Measurements from ENCODE around the gene SMIM17. TPM values are rescaled to one million over a fixed set of nuclear protein-coding genes. Genes with fewer than 3 reads are reported as not detected.

Gene SMIM17
- total and polyA plus RNA-seq, 2 experiments from 2014 or later = 0.63 TPM; not detected in 1

DNA sequence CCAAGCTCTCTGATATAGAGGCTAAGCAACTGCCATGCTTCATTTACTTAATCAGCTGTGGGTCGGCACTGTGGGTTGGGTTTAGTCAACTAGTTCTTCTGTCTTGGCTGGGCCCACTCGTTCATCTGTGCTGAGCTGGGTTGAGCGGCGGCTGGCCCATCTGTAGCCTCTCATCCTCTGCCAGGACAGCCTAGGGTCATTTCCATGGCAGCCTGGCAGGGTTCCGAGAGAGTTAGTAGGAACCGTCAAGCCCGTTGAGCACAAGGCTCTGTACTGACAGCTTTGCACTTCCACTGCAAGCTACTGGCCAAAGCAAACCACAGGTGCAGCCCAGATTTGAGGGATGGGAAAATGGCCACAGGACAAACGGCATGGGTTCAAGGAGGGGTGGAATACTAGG, 35.2 kb downstream of the SMIM17 start:
- Histone ChIP-seq H3F3A (replicated peaks; ENCODE audit: low read depth) (no peaks in the 10 kb centered on the region), H3K27me3 (ENCODE audit: insufficient read depth) (no peaks in the 10 kb centered on the region), H3K36me3 (ENCODE audit: insufficient read depth) (peaks cover 3% of the 10 kb centered on the region; the same call in 1 of the 2 replicates), H3K27ac (ENCODE audit: low read depth) (no peak overlapping the region), H3K9me2 (ENCODE audit: insufficient read depth) (no peaks in the 10 kb centered on the region), H4K20me1 (replicated peaks; ENCODE audit: insufficient read depth) (no peaks in the 10 kb centered on the region), H3K4me3 (no peak overlapping the region), H3K4me2 (no peak overlapping the region), H3K4me1 (ENCODE audit: insufficient read depth) (no peaks in the 10 kb centered on the region), H3K79me2 (replicated peaks; ENCODE audit: insufficient read depth) (no peaks in the 10 kb centered on the region), H2AFZ (no peak overlapping the region)
- DNase-seq (ENCODE audit: low spot score) (no peak), ATAC-seq (no peak)
- Mint-ChIP-seq H3K36me3 (ENCODE audit: low read depth) (peaks cover 27% of the 10 kb centered on the region), H3K4me3 (no peak overlapping the region), H3K27me3 (ENCODE audit: insufficient read depth, low read depth, poor library complexity) (peaks cover 2% of the 10 kb centered on the region), H3K4me1 (no peaks in the 10 kb centered on the region), H3K27ac (no peak overlapping the region), H3K9me3 (peaks cover 94% of the 10 kb centered on the region)
- no peak for TF ChIP-seq POLR2AphosphoS5 (IDR thresholded peaks at IDR 0.05; ENCODE audit: low read depth)

GRCh38 chr19:56681702-56682101, 38.7 kb downstream of the SMIM17 start:
- TF ChIP-seq EZH2phosphoT487 (IDR thresholded peaks at IDR 0.05; ENCODE audit: unreplicated experiment) = no peak
- no peak for TF ChIP-seq ETS1 (IDR thresholded peaks at IDR 0.05)
- no peak for TF ChIP-seq JUNB (IDR thresholded peaks at IDR 0.05; ENCODE audit: unreplicated experiment)
- no peak for TF ChIP-seq ZNF331 (CRISPR knock-in tag; IDR thresholded peaks at IDR 0.05; ENCODE audit: low read depth)
- TF ChIP-seq CTCF (conservative IDR thresholded peaks at IDR 0.05; ENCODE audit: low read depth in 2 of 2) = no peak

DNA sequence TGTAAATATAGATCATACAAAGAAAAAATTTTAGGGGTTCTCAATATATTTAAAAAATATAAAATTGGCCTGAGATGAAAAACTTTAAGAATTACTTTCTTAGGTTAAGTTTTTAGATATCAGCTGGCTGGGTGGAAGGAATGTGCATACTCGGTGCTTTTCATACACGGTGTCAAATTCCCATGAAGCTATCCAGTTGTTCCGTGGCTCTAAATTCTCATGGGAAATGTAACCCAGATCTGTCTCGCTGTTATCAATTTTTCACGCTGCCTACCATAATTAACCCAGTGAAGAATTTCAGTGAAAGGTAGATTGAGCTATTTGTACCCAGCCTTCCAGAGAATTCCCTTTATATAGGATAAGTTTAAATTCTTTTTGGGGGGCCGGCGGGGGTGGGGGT, 40.2 kb downstream of the SMIM17 start:
- H3K27ac ChIP-seq (ENCODE audit: low read depth) = no peak overlapping the region
- H3K79me2 ChIP-seq (replicated peaks; ENCODE audit: insufficient read depth) = no peaks in the 10 kb centered on the region
- DNase-seq (ENCODE audit: low spot score) = no peak
- H3K36me3 Mint-ChIP-seq (ENCODE audit: low read depth) = peaks cover 24% of the 10 kb centered on the region
- H3K9me3 Mint-ChIP-seq = peaks cover 94% of the 10 kb centered on the region
- no peak overlapping the region for H3K4me3 Mint-ChIP-seq
- no peaks in the 10 kb centered on the region for H3K27me3 ChIP-seq (ENCODE audit: insufficient read depth)
- H3K4me3 ChIP-seq = no peak overlapping the region
- peaks cover 2% of the 10 kb centered on the region for H3K27me3 Mint-ChIP-seq (ENCODE audit: insufficient read depth, low read depth, poor library complexity)
- H3K9me2 ChIP-seq (ENCODE audit: insufficient read depth) = no peaks in the 10 kb centered on the region
- no peak for ATAC-seq
- no peaks in the 10 kb centered on the region for H4K20me1 ChIP-seq (replicated peaks; ENCODE audit: insufficient read depth)
- no peaks in the 10 kb centered on the region for H3F3A ChIP-seq (replicated peaks; ENCODE audit: low read depth)
- peaks cover 7% of the 10 kb centered on the region; the same call in 1 of the 2 replicates for H3K36me3 ChIP-seq (ENCODE audit: insufficient read depth)
- H3K27ac Mint-ChIP-seq = no peak overlapping the region
- H3K4me1 ChIP-seq (ENCODE audit: insufficient read depth) = no peaks in the 10 kb centered on the region
- no peaks in the 10 kb centered on the region for H3K4me1 Mint-ChIP-seq
- no peak overlapping the region for H3K4me2 ChIP-seq
- no peak overlapping the region for H2AFZ ChIP-seq
- TF ChIP-seq STAT1 (IDR thresholded peaks at IDR 0.05; ENCODE audit: unreplicated experiment) = no peak
- no peak for TF ChIP-seq NANOG (IDR thresholded peaks at IDR 0.05; ENCODE audit: borderline replicate concordance)
- TF ChIP-seq CREB1 (CRISPR knock-in tag; IDR thresholded peaks at IDR 0.05; ENCODE audit: low read depth) = no peak
- TF ChIP-seq ZNF114 (CRISPR knock-in tag; IDR thresholded peaks at IDR 0.05) = no peak
- no peak for TF ChIP-seq REST (IDR thresholded peaks at IDR 0.05; ENCODE audit: unreplicated experiment)
- no peak for TF ChIP-seq JUNB (IDR thresholded peaks at IDR 0.05; ENCODE audit: unreplicated experiment)
- no peak for TF ChIP-seq ETS1 (IDR thresholded peaks at IDR 0.05)
- TF ChIP-seq ZNF331 (CRISPR knock-in tag; IDR thresholded peaks at IDR 0.05; ENCODE audit: low read depth) = no peak
- TF ChIP-seq POLR2AphosphoS5 (IDR thresholded peaks at IDR 0.05; ENCODE audit: low read depth) = no peak

More at GRCh38 chr19:56681702-56682101, 38.7 kb downstream of the SMIM17 start:
- no peak overlapping the region for H3K4me3 Mint-ChIP-seq
- H3K27ac ChIP-seq (ENCODE audit: low read depth) = no peak overlapping the region
- peaks cover 29% of the 10 kb centered on the region for H3K36me3 Mint-ChIP-seq (ENCODE audit: low read depth)
- no peak for DNase-seq (ENCODE audit: low spot score)
- H3K4me1 Mint-ChIP-seq = no peaks in the 10 kb centered on the region
- no peaks in the 10 kb centered on the region for H3K79me2 ChIP-seq (replicated peaks; ENCODE audit: insufficient read depth)
- no peak for ATAC-seq
- H3K36me3 ChIP-seq (ENCODE audit: insufficient read depth) = peaks cover 7% of the 10 kb centered on the region; the same call in 1 of the 2 replicates
- peaks cover 93% of the 10 kb centered on the region for H3K9me3 Mint-ChIP-seq
- no peak overlapping the region for H3K4me3 ChIP-seq
- H3F3A ChIP-seq (replicated peaks; ENCODE audit: low read depth) = no peaks in the 10 kb centered on the region
- peaks cover 4% of the 10 kb centered on the region for H3K27me3 Mint-ChIP-seq (ENCODE audit: insufficient read depth, low read depth, poor library complexity)
- no peaks in the 10 kb centered on the region for H3K4me1 ChIP-seq (ENCODE audit: insufficient read depth)
- no peak overlapping the region for H3K27ac Mint-ChIP-seq
- H3K4me2 ChIP-seq = no peak overlapping the region
- H3K27me3 ChIP-seq (ENCODE audit: insufficient read depth) = no peaks in the 10 kb centered on the region
- H3K9me2 ChIP-seq (ENCODE audit: insufficient read depth) = no peaks in the 10 kb centered on the region
- H2AFZ ChIP-seq = no peak overlapping the region
- H4K20me1 ChIP-seq (replicated peaks; ENCODE audit: insufficient read depth) = no peaks in the 10 kb centered on the region

All from GM23338 (cell line).